ENCODE results near the gene C15orf62. TPM values are rescaled to one million over a fixed set of nuclear protein-coding genes. Genes with fewer than 3 reads are reported as not detected.

The C15orf62 gene
- total and polyA plus RNA-seq, 2 donors from 2014 or later = 0.47 to 1.4 TPM

DNA sequence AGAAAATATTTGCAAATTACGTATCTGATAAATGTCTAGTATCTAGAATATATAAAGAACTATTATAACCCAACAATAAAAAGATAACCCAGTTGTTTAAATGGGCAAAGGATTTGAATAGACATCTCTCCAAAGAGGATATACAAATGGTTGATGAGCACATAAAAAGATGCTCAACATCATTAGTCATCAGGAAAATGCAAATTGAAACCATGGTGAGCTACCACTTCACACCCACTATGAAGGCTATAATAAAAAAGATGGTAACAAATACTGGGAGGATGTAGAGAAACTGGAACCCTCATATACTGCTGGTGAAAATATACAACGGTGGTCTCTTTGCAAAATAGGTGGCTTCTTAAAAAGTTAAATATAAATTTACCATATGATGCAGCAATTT, 46.8 kb upstream of the C15orf62 start:
- Histone ChIP-seq H3K4me3 (ENCODE audit: low read length in 3 of 3) (no peak overlapping the region), H3K4me1 (ENCODE audit: control insufficient read depth in 2 of 3, insufficient read depth in 2 of 3, low read depth in 1 of 3, low read length in 3 of 3) (no peaks in the 10 kb centered on the region), H3K27me3 (ENCODE audit: control insufficient read depth, insufficient read depth, low read length) (no peaks in the 10 kb centered on the region), H3K27ac (ENCODE audit: low read depth in 2 of 2, low read length in 2 of 2) (no peak overlapping the region), H3K36me3 (ENCODE audit: control insufficient read depth in 2 of 3, insufficient read depth in 3 of 3, low read length in 3 of 3) (no peaks in the 10 kb centered on the region), H3K9me3 (ENCODE audit: control insufficient read depth in 2 of 3, insufficient read depth in 1 of 3, low read length in 3 of 3) (no peaks in the 10 kb centered on the region), H3K9ac (ENCODE audit: low read length in 3 of 3) (no peak overlapping the region)
- FAIRE-seq (no peak), DNase-seq (no peak)
- intact Hi-C loops (cut with DNase I) = no loop called here
- TF ChIP-seq, protein P1, sequence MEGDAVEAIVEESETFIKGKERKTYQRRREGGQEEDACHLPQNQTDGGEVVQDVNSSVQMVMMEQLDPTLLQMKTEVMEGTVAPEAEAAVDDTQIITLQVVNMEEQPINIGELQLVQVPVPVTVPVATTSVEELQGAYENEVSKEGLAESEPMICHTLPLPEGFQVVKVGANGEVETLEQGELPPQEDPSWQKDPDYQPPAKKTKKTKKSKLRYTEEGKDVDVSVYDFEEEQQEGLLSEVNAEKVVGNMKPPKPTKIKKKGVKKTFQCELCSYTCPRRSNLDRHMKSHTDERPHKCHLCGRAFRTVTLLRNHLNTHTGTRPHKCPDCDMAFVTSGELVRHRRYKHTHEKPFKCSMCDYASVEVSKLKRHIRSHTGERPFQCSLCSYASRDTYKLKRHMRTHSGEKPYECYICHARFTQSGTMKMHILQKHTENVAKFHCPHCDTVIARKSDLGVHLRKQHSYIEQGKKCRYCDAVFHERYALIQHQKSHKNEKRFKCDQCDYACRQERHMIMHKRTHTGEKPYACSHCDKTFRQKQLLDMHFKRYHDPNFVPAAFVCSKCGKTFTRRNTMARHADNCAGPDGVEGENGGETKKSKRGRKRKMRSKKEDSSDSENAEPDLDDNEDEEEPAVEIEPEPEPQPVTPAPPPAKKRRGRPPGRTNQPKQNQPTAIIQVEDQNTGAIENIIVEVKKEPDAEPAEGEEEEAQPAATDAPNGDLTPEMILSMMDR (IDR thresholded peaks at IDR 0.05; ENCODE audit: borderline replicate concordance, extremely low read depth, insufficient read depth) = no peak

DNA sequence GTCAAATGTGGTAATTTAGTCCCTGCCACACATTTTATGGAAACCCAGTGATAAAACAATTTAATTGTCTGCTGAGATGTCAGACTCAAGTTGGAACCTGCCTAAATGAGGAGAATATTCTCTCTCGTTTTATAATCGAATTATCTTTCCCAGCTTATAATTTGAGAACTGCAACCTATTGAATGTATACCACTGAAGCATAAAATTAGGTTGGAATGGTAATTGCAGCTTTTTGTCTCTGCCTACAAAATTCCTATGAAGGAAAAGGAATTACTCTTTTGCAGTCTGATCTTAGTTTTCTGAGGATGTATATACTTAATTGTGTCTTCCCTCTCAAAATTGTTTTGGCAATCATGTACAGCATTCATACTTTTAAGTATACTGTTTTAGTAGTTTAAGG, 45.9 kb upstream of the C15orf62 start:
- no peaks in the 10 kb centered on the region for H3K4me1 ChIP-seq (ENCODE audit: control insufficient read depth in 2 of 3, insufficient read depth in 2 of 3, low read depth in 1 of 3, low read length in 3 of 3)
- no peak overlapping the region for H3K27ac ChIP-seq (ENCODE audit: low read depth in 2 of 2, low read length in 2 of 2)
- TF ChIP-seq, protein P1 (IDR thresholded peaks at IDR 0.05; ENCODE audit: borderline replicate concordance, extremely low read depth, insufficient read depth) = no peak
- H3K27me3 ChIP-seq (ENCODE audit: control insufficient read depth, insufficient read depth, low read length) = no peaks in the 10 kb centered on the region
- H3K36me3 ChIP-seq (ENCODE audit: control insufficient read depth in 2 of 3, insufficient read depth in 3 of 3, low read length in 3 of 3) = no peaks in the 10 kb centered on the region
- no peaks in the 10 kb centered on the region for H3K9me3 ChIP-seq (ENCODE audit: control insufficient read depth in 2 of 3, insufficient read depth in 1 of 3, low read length in 3 of 3)
- intact Hi-C loops (cut with DNase I) = no loop called here
- no peak for FAIRE-seq
- no peak overlapping the region for H3K9ac ChIP-seq (ENCODE audit: low read length in 3 of 3)
- no peak for DNase-seq
- no peak overlapping the region for H3K4me3 ChIP-seq (ENCODE audit: low read length in 3 of 3)

DNA sequence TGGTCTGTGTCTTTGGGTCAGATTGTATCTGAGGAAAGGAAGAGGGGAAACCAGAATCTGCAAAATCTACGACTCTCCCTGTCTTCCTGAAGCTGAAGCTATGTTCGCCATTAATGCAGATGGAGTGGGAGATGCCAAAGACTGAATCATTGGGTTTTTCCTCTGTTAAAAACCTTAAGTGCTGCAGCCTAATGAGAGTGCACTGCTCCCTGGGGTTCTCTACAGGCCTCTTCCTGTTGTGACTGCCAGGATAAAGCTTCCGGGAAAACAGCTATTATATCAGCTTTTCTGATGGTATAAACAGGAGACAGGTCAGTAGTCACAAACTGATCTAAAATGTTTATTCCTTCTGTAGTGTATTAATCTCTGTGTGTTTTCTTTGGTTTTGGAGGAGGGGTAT, 38.7 kb upstream of the C15orf62 start:
- Histone ChIP-seq H3K9ac (ENCODE audit: low read length in 3 of 3) (no peak overlapping the region), H3K36me3 (ENCODE audit: control insufficient read depth in 2 of 3, insufficient read depth in 3 of 3, low read length in 3 of 3) (peaks cover 2 to 5% (median 4%) of the 10 kb centered on the region in 3 donors), H3K4me1 (ENCODE audit: control insufficient read depth in 2 of 3, insufficient read depth in 2 of 3, low read depth in 1 of 3, low read length in 3 of 3) (no peaks in the 10 kb centered on the region), H3K9me3 (ENCODE audit: control insufficient read depth in 2 of 3, insufficient read depth in 1 of 3, low read length in 3 of 3) (no peaks in the 10 kb centered on the region), H3K4me3 (ENCODE audit: low read length in 3 of 3) (no peak overlapping the region), H3K27ac (ENCODE audit: low read depth in 2 of 2, low read length in 2 of 2) (no peak overlapping the region), H3K27me3 (ENCODE audit: control insufficient read depth, insufficient read depth, low read length) (no peaks in the 10 kb centered on the region)
- DNase-seq (no peak), FAIRE-seq (no peak)
- intact Hi-C loops (cut with DNase I) = no loop called here
- TF ChIP-seq, protein P1 (IDR thresholded peaks at IDR 0.05; ENCODE audit: borderline replicate concordance, extremely low read depth, insufficient read depth) = no peak

DNA sequence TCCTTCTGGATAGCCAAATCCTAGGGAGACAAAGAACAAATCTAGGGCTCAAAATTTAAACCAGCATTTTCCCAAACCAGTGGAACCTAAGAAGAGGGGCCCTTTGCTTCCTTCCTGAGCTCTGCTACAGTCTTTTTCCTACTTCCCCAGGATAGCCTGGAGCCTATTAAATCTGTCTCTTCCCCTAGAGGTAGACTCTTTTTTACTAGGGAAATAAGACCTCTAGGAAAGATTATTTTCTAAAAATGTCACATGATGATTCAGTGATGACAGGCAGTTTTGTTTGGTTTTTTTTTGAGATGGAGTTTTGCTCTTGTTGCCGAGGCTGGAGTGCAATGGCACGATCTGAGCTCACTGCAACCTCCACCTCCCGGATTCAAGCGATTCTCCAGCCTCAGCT, 33.2 kb upstream of the C15orf62 start:
- no peak for DNase-seq
- H3K4me1 ChIP-seq (ENCODE audit: control insufficient read depth in 2 of 3, insufficient read depth in 2 of 3, low read depth in 1 of 3, low read length in 3 of 3) = no peaks in the 10 kb centered on the region
- intact Hi-C loops (cut with DNase I) = no loop called here
- TF ChIP-seq, protein P1 (IDR thresholded peaks at IDR 0.05; ENCODE audit: borderline replicate concordance, extremely low read depth, insufficient read depth) = no peak
- H3K4me3 ChIP-seq (ENCODE audit: low read length in 3 of 3) = no peak overlapping the region
- H3K9ac ChIP-seq (ENCODE audit: low read length in 3 of 3) = no peak overlapping the region
- FAIRE-seq = no peak
- H3K27ac ChIP-seq (ENCODE audit: low read depth in 2 of 2, low read length in 2 of 2) = no peak overlapping the region
- no peaks in the 10 kb centered on the region for H3K9me3 ChIP-seq (ENCODE audit: control insufficient read depth in 2 of 3, insufficient read depth in 1 of 3, low read length in 3 of 3)
- H3K27me3 ChIP-seq (ENCODE audit: control insufficient read depth, insufficient read depth, low read length) = no peaks in the 10 kb centered on the region
- H3K36me3 ChIP-seq (ENCODE audit: control insufficient read depth in 2 of 3, insufficient read depth in 3 of 3, low read length in 3 of 3) = peaks cover 2 to 31% (median 14%) of the 10 kb centered on the region in 3 donors

Data from kidney (tissue), 14 donors.